ENCODE results near the gene ZNF385B. TPM values are rescaled to one million over a fixed set of nuclear protein-coding genes. Genes with fewer than 3 reads are reported as not detected.

Gene ZNF385B
- total RNA-seq, 4 donors from 2014 or later = 0.74 to 4.6 (median 0.82) TPM; not detected in 1

DNA sequence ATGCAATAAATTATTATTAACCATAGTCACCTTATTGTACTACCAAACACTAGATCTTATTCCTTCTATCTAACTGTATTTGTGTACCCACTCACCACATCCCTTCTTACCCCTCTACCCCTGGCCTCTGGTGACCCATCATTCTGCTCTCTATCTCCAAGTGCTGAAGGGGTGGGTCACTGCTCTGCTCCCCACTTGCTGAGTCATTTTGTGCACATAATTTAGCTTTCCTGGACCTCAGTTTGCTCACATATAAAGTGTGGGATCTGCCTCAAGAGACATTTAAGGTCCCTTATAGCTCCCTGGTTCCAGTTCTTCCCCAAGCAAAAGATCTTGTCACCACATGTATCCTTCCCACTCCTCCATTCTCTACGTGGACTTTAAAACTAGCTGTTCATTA, 169.4 kb downstream of the ZNF385B start:
- TF ChIP-seq, protein P1, sequence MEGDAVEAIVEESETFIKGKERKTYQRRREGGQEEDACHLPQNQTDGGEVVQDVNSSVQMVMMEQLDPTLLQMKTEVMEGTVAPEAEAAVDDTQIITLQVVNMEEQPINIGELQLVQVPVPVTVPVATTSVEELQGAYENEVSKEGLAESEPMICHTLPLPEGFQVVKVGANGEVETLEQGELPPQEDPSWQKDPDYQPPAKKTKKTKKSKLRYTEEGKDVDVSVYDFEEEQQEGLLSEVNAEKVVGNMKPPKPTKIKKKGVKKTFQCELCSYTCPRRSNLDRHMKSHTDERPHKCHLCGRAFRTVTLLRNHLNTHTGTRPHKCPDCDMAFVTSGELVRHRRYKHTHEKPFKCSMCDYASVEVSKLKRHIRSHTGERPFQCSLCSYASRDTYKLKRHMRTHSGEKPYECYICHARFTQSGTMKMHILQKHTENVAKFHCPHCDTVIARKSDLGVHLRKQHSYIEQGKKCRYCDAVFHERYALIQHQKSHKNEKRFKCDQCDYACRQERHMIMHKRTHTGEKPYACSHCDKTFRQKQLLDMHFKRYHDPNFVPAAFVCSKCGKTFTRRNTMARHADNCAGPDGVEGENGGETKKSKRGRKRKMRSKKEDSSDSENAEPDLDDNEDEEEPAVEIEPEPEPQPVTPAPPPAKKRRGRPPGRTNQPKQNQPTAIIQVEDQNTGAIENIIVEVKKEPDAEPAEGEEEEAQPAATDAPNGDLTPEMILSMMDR (IDR thresholded peaks at IDR 0.05) = no peak
- no peak for ATAC-seq (ENCODE audit: low FRiP score)

DNA sequence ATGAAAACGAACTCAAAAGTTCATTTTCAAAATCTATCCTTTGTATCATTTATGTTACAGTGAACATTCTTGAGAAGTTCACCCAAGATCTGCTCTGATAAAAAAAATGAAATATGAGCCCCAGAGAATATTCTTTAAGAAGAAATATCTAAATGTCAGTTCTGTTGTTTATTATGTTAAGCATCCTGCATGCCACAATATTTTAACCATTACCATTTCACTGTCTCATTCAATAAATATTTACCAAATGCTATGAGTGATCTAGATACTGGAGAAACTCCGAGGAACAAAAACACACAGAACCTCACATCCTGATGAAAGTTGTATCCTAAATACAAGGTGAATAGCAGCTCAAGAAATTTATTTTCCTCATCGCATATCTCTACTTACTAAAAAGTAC, 170.2 kb downstream of the ZNF385B start:
- TF ChIP-seq, protein P1 (IDR thresholded peaks at IDR 0.05) = no peak
- ATAC-seq (ENCODE audit: low FRiP score) = no peak

More for the DNA sequence above, 169.4 kb downstream of the ZNF385B start:
- no peak for DNase-seq (ENCODE audit: low spot score)

DNA sequence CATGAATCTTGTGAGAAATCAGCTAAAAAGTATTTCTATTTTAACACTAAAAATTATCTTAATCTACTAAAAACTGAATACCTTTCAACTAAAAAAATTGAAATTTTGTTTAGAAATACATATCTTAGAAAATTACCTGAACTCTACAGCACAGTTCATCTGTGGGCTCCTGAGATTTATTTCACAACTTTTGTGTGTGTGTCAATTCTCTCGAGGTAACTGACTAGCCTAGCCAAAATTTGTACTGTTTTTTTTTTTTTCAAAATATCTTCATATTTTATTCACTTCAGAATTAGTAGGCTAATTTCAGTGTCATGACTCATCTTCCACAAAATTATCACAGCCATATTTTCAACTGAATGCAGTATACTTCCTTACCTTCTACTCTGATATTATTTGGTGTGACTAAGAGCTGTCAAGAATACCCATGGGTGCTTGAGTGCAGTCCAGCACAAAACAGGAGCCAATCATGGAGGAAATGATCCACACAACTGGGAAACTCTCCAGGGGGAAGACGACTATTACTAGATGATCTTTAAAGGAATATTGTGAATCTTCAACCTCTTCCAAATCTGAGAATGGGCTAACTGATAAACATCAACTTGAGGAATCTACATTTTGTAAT, 174.6 kb downstream of the ZNF385B start:
- peak; percentile 83 for ATAC-seq (ENCODE audit: low FRiP score)
- no peak for DNase-seq (ENCODE audit: low spot score)
- TF ChIP-seq, protein P1 (IDR thresholded peaks at IDR 0.05) = no peak

More for the DNA sequence above, 170.2 kb downstream of the ZNF385B start:
- DNase-seq (ENCODE audit: low spot score) = no peak

DNA sequence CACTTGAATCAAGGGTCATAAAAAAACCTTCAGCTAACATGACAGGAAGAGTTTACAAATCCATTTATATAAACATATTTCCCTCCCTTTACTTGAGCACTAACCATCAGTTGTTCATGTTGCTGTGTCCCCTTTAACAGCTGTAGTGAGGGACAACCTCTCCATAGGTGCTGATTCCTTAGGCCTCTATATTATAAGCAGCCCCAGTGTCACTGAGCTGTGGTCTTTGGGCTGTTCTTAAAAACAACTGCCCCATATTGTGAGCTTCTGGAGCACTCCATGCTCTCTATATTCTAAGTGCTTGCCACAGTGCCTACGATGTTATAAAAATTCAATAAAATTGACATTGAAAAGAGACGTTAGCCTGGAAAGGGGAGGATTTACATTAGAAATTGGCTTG, 175.3 kb downstream of the ZNF385B start:
- no peak for DNase-seq (ENCODE audit: low spot score)
- TF ChIP-seq, protein P1 (IDR thresholded peaks at IDR 0.05) = no peak
- no peak for ATAC-seq (ENCODE audit: low FRiP score)

DNA sequence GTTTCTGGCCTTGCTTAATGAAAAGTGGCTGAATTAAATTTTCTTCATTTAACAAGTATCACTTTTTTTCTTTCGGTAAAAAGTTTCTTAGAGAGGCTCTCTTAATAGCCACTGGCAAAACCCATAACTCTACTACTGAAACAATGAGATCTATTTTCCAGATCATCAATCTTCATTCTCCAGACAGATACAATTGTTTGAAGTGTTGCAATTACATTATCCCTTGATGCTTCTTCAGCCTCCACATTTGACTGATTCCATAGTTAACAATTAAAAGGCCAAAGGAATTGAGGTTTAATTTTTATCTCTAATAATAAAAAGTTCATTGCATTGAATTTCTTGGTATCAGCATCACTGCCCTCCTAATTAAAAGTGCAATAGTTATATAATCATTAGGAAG, 176.3 kb downstream of the ZNF385B start:
- DNase-seq (ENCODE audit: low spot score) (no peak), ATAC-seq (ENCODE audit: low FRiP score) (no peak)
- TF ChIP-seq, protein P1 (IDR thresholded peaks at IDR 0.05) = no peak

DNA sequence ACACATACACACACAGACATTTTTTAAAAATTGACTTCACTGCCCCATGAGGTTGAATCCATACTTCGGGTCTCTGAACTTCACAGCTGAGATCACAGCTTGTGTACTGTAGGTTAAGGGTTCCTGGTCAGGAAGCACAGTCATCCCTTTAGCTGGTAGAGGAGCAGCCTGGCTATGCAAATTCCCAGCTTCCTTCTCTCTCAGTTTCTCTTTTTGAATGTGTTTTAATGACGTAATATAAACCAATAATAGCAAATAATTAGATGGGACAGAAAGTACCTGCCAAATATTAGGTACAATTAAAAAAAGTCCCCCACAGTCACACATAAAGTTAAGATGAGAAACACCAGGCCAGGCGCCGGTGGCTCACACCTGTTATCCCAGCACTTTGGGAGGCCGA, 178.7 kb downstream of the ZNF385B start:
- no peak for DNase-seq (ENCODE audit: low spot score)
- no peak for ATAC-seq (ENCODE audit: low FRiP score)
- TF ChIP-seq, protein P1 (IDR thresholded peaks at IDR 0.05) = no peak

DNA sequence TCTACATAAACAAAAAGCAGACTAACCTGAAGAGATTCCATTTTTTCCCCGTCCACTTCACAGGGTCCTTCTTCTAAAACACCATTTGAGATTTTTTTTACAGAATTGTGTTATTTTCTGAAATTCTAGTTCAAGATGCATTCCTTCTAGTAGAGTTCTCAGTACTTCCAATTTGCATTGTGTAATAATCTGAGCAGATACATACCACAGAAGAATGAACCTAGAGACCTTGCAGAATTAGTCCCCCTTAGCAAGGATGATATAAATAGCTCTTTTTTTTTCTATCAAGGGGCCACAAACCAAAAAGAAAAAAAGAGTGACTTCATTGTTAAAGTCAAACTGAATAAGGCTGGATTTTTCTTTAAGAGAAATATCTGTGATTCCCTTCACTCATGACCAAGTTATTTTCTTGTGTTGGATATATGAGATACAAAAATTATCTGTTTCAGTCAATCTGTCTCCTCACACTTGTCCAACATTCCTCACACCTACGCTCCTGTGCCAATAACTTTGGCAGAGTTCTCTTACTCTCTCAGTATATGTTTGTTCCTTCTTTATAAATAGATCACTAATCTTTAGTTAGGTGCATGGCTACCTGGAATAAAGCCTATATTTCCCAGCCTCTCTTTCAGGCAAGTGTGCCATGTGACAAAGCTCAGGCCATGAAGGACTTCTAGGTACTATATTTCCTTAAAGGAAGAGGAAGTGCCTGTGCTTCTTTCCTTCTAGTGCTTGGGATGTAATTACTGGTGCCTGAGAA, 183.5 kb downstream of the ZNF385B start:
- TF ChIP-seq, protein P1 (IDR thresholded peaks at IDR 0.05) = no peak
- DNase-seq (ENCODE audit: low spot score) (no peak), ATAC-seq (ENCODE audit: low FRiP score) (no peak)

Data from omental fat pad (tissue), 4 donors.